CD14-positive monocyte (primary cell): ENCODE data around the gene MARVELD1. TPM values are rescaled to one million over a fixed set of nuclear protein-coding genes. Genes with fewer than 3 reads are reported as not detected.

Source experiments
- DNase-seq, 3 donors: peaks; one replicate each; pipeline ENCODE4 v3.0.0-alpha.2; 2011 to 2022
- H2AFZ ChIP-seq: 2 replicates; pipeline ENCODE4 v1.6.0; 2012; ENCODE audit warnings: mild to moderate bottlenecking, low read depth, low read length, inconsistent platforms; ENCODE audit not compliant: insufficient read depth, poor library complexity, severe bottlenecking
- H3K27ac ChIP-seq, 2 donors: 1 replicate in 1 of 2; 2 replicates in 1 of 2; pipeline ENCODE4 v1.5.1; 2012 to 2013; ENCODE audit warnings: low read length in 2 of 2, control low read depth in 1 of 2, inconsistent platforms in 1 of 2, low read depth in 1 of 2, mild to moderate bottlenecking in 1 of 2
- H3K27me3 ChIP-seq, 2 donors: one replicate each; pipeline versions ENCODE4 v1.6.0 to v1.6.1; 2011 to 2013; ENCODE audit warnings: low read length in 2 of 2; ENCODE audit not compliant: control insufficient read depth in 2 of 2, insufficient read depth in 2 of 2
- H3K36me3 ChIP-seq, 2 donors: replicated peaks in 1 of 2; 1 replicate in 1 of 2; 2 replicates in 1 of 2; pipeline versions ENCODE4 v1.5.1 to v1.6.1; 2012 to 2013; ENCODE audit warnings: low read length in 2 of 2, control low read depth in 1 of 2, inconsistent platforms in 1 of 2, mild to moderate bottlenecking in 1 of 2; ENCODE audit not compliant: insufficient read depth in 2 of 2, control insufficient read depth in 1 of 2
- H3K4me1 ChIP-seq, 2 donors: 1 replicate in 1 of 2; 2 replicates in 1 of 2; pipeline versions ENCODE4 v1.5.1 to v1.6.1; 2012 to 2013; ENCODE audit warnings: low read length in 2 of 2, control low read depth in 1 of 2, inconsistent platforms in 1 of 2, mild to moderate bottlenecking in 1 of 2, moderate library complexity in 1 of 2; ENCODE audit not compliant: insufficient read depth in 2 of 2, control insufficient read depth in 1 of 2
- H3K4me2 ChIP-seq: replicated peaks from 2 replicates; pipeline ENCODE3; 2012; ENCODE audit warnings: low read length, moderate library complexity, mild to moderate bottlenecking; ENCODE audit not compliant: poor library complexity, severe bottlenecking; ENCODE audit errors: extremely low read depth
- H3K4me3 ChIP-seq, 3 experiments: fragments of 200-600 bp in 1 of 3; sonication (generic) in 1 of 3; replicated peaks in 1 of 3; 1 replicate in 2 of 3; 2 replicates in 1 of 3; pipeline ENCODE4 v1.5.1; 2011 to 2013; ENCODE audit warnings: low read length in 3 of 3, mild to moderate bottlenecking in 3 of 3, control low read depth in 2 of 3, low read depth in 2 of 3, inconsistent platforms in 1 of 3, moderate library complexity in 1 of 3
- H3K79me2 ChIP-seq: 2 replicates; pipeline ENCODE4 v1.6.0; 2012; ENCODE audit warnings: mild to moderate bottlenecking, control low read depth, inconsistent platforms, low read length, moderate library complexity; ENCODE audit not compliant: insufficient read depth
- H3K9ac ChIP-seq: 2 replicates; pipeline ENCODE4 v1.6.0; 2017; ENCODE audit warnings: low read length, mild to moderate bottlenecking; ENCODE audit not compliant: insufficient read depth, poor library complexity, severe bottlenecking
- H3K9me3 ChIP-seq, 2 donors: replicated peaks in 1 of 2; 1 replicate in 1 of 2; 2 replicates in 1 of 2; pipeline versions ENCODE4 v1.5.1 to v1.6.1; 2012 to 2013; ENCODE audit warnings: low read length in 2 of 2, control low read depth in 1 of 2; ENCODE audit not compliant: control insufficient read depth in 1 of 2, insufficient read depth in 1 of 2
- H4K20me1 ChIP-seq: 2 replicates; pipeline ENCODE4 v1.6.0; 2012; ENCODE audit warnings: mild to moderate bottlenecking, low read length, control low read depth, moderate library complexity; ENCODE audit not compliant: insufficient read depth
- H3K27ac Mint-ChIP-seq, 7 donors: one replicate each; pipeline ENCODE4 v1.8.0; 2020; ENCODE audit warnings: mild to moderate bottlenecking in 7 of 7, mixed read lengths in 7 of 7, moderate library complexity in 6 of 7, inconsistent platforms in 2 of 7
- H3K27me3 Mint-ChIP-seq, 3 donors: one replicate each; pipeline ENCODE4 v1.8.0; 2021 to 2022; ENCODE audit warnings: low read depth in 3 of 3, mild to moderate bottlenecking in 3 of 3, mixed read lengths in 3 of 3, moderate library complexity in 3 of 3, inconsistent platforms in 1 of 3
- H3K36me3 Mint-ChIP-seq, 2 donors: one replicate each; pipeline ENCODE4 v1.8.0; 2020; ENCODE audit warnings: mixed read lengths in 2 of 2, inconsistent platforms in 1 of 2, mild to moderate bottlenecking in 1 of 2
- H3K4me1 Mint-ChIP-seq: one replicate; pipeline ENCODE4 v1.8.0; 2020; ENCODE audit warnings: mild to moderate bottlenecking, mixed read lengths
- H3K4me3 Mint-ChIP-seq, 2 donors: one replicate each; pipeline ENCODE4 v1.8.0; 2020; ENCODE audit warnings: mild to moderate bottlenecking in 2 of 2, mixed read lengths in 2 of 2, moderate library complexity in 1 of 2
- H3K9me3 Mint-ChIP-seq, 7 donors: one replicate each; pipeline ENCODE4 v1.8.0; 2020 to 2022; ENCODE audit warnings: mixed read lengths in 7 of 7, mild to moderate bottlenecking in 6 of 7, moderate library complexity in 6 of 7, inconsistent platforms in 2 of 7
- CTCF ChIP-seq: fragments of 200-600 bp; IDR thresholded peaks from one replicate; pipeline ENCODE4 v1.8.0; 2022; ENCODE audit warnings: antibody characterized with exemption, mild to moderate bottlenecking
- WGBS: methylation state at CpG from one replicate; pipeline ENCODE4 v1.1.5; 2013; ENCODE audit warnings: missing lambda C conversion rate; ENCODE audit not compliant: insufficient coverage; 5-methylcytosine and 5-hydroxymethylcytosine counted together
- intact Hi-C, 2 donors: fragments of 100-400 bp; cut with micrococcal nuclease; formaldehyde crosslinking; loops; one replicate each; pipeline versions ENCODE4 v1.15.0 to v1.15.1; 2023
- polyA plus RNA-seq, 3 donors: library from polyadenylated mRNA; depleted of rRNA in 1 of 3; unstranded in 2 of 3; stranded (reverse) in 1 of 3; fragments of 300-500 nt in 2 of 3; fragments of >200 nt in 1 of 3; fragmentation: Illumina TruSeq in 2 of 3; gene quantifications; 1 replicate in 2 of 3; 2 replicates in 1 of 3; pipeline ENCODE4 v1.2.3, GENCODE V29; 2012 to 2021

Gene MARVELD1
- polyA plus RNA-seq, 3 donors = 3.7 to 28.0 (median 9.2) TPM

GRCh38 chr10:97711640-97712572, 1.6 kb upstream of the MARVELD1 start:
- TF ChIP-seq CTCF = no peak
- Mint-ChIP-seq H3K36me3 (peaks cover 7 to 9% of the 10 kb centered on the region in 2 donors), H3K4me3 (peak overlapping the region in 1 of 2 donors; percentile 62), H3K4me1 (peaks cover 42% of the 10 kb centered on the region), H3K27me3 (peaks cover 2 to 9% (median 3%) of the 10 kb centered on the region in 3 donors), H3K9me3 (peaks cover 0 to 2% (median 0%) of the 10 kb centered on the region in 7 donors), H3K27ac (peak overlapping the region in 6 of 7 donors; percentile 34 to 85 (median 74))
- no peaks in the 10 kb centered on the region for H3K27me3 ChIP-seq
- peak overlapping the region; percentile 37 to 57 for H3K27ac ChIP-seq
- peaks cover 43 to 50% of the 10 kb centered on the region in 2 donors for H3K4me1 ChIP-seq
- H3K4me2 ChIP-seq = peak overlapping the region; percentile 31
- WGBS = 81% methylated on average over 7 of the region's 9 CpGs
- intact Hi-C loops = loop anchor here in 1 of 2 donors (5.0 kb wide), 1 partner anchor 35 kb away; no protein-coding TSS in a partner anchor
- peak in 2 of 3 donors; percentile 49 to 50 for DNase-seq
- H3K9ac ChIP-seq = no peak overlapping the region
- H3K4me3 ChIP-seq = peak overlapping the region in 1 of 3 experiments; percentile 19
- peaks cover 10% of the 10 kb centered on the region for H4K20me1 ChIP-seq
- H3K79me2 ChIP-seq = peaks cover 18% of the 10 kb centered on the region
- H3K36me3 ChIP-seq = peaks cover 0 to 5% of the 10 kb centered on the region in 2 donors
- no peaks in the 10 kb centered on the region for H3K9me3 ChIP-seq
- no peak overlapping the region for H2AFZ ChIP-seq

- peaks cover 0 to 5% (median 2%) of the 10 kb centered on the region in 3 donors for H3K27me3 Mint-ChIP-seq
- TF ChIP-seq CTCF = no peak
- H3K4me2 ChIP-seq = peak overlapping the region; percentile 78
- DNase-seq = peak; percentile 78 to 90 (median 86)
- H3K4me1 ChIP-seq = peaks cover 59 to 70% of the 10 kb centered on the region in 2 donors
- peaks cover 0 to 3% (median 0%) of the 10 kb centered on the region in 7 donors for H3K9me3 Mint-ChIP-seq
- peaks cover 0 to 19% of the 10 kb centered on the region in 2 donors for H3K36me3 ChIP-seq
- peaks cover 61% of the 10 kb centered on the region for H3K4me1 Mint-ChIP-seq
- intact Hi-C loops = loop anchor here in 1 of 2 donors (5.0 kb wide), 1 partner anchor 37 kb away; no protein-coding TSS in a partner anchor
- H3K9me3 ChIP-seq = no peaks in the 10 kb centered on the region
- under 1% methylated on average over 69 of the region's 69 CpGs for WGBS
- H3K4me3 ChIP-seq = peak overlapping the region; percentile 40 to 70 (median 43)
- peak overlapping the region; percentile 80 to 92 for H3K4me3 Mint-ChIP-seq
- peak overlapping the region; percentile 78 for H3K9ac ChIP-seq
- H3K27ac Mint-ChIP-seq = peak overlapping the region; percentile 85 to 94 (median 92)
- peak overlapping the region; percentile 68 to 89 for H3K27ac ChIP-seq
- peak overlapping the region; percentile 85 for H2AFZ ChIP-seq
- no peaks in the 10 kb centered on the region for H3K27me3 ChIP-seq
- peaks cover 20 to 22% of the 10 kb centered on the region in 2 donors for H3K36me3 Mint-ChIP-seq
- H3K79me2 ChIP-seq = peaks cover 18% of the 10 kb centered on the region
- H4K20me1 ChIP-seq = peaks cover 28% of the 10 kb centered on the region
These were observed 383 bp downstream of the MARVELD1 start for GRCh38 chr10:97713826-97714400.
